ENCODE results near the gene GPR137C. TPM values are rescaled to one million over a fixed set of nuclear protein-coding genes. Genes with fewer than 3 reads are reported as not detected.

The GPR137C gene, protein sequence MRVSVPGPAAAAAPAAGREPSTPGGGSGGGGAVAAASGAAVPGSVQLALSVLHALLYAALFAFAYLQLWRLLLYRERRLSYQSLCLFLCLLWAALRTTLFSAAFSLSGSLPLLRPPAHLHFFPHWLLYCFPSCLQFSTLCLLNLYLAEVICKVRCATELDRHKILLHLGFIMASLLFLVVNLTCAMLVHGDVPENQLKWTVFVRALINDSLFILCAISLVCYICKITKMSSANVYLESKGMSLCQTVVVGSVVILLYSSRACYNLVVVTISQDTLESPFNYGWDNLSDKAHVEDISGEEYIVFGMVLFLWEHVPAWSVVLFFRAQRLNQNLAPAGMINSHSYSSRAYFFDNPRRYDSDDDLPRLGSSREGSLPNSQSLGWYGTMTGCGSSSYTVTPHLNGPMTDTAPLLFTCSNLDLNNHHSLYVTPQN
- 0.07 and 0.24 TPM in 2 replicates for total RNA-seq

DNA sequence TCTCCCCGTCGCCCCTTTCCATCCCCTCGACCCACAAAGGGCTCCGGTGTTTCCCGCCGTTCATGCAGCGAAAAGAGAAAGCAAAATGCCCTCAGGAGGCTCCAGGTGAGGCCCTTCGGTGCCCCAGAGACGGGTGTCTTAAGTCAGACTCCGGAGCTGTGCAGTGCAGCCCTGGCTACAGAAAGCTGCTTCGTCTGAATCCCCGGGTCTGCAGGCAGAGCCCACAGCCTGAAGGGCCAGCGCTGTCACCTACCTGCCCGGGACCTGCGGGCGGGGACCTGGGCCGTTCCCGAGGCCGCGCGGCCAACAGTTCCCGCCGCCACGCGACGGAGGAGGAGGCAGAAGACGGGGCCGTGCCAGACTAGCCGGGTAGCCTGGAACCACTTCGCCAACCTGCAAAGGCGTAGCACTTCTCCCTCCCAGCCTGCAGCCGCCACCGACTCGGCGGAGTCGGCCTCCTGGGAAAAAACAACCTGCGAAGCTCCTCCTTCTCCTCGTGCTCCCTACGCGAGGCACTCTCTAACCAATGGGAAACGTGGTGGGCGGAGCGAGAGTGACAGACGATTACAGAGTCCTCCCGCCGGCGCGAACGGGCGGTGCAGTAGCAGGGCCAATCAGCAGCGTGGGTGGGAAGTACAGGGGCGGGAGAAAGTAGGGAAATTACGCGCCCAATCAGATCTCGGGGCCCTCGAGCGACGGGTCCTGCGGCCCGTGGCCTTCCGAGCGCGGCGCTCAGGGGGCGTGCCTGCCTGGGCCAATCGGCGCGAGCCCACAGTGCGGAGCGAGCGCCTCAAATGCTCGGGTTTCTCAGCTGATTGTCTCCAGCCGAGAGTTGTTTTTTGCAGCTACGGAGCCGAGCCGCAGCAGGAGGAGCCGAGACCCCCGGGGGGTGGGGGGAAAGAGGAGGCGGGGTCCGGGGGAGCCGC lies at the start of gene GPR137C, which contains the start of gene TXNDC16:
TSS of gene GPR137C (plus strand) at position 774 of the 926 bp plus-strand sequence. CDS start 312 bp downstream, outside the sequence.
TSS of gene TXNDC16 (minus strand) at position 443 of the 926 bp plus-strand sequence. CDS start 8,948 bp downstream, outside the sequence.
- Mint-ChIP-seq H3K36me3 (ENCODE audit: low read depth) (peaks cover 5% of the 10 kb centered on the region), H3K4me3 (peak within 1 kb of the TSS; percentile 93), H3K27me3 (peaks cover 29% of the 10 kb centered on the region), H3K4me1 (peaks cover 29% of the 10 kb centered on the region), H3K9me3 (no peaks in the 10 kb centered on the region), H3K27ac (peak within 1 kb of the TSS; percentile 77)
- intact Hi-C loops (cut with micrococcal nuclease), result loop anchor here (1.0 to 10.0 kb wide), 11 partner anchors 90 to 1458 kb away; partner anchors contain the start of genes ERO1A, FRMD6, GNPNAT1 and PSMC6
- DNase-seq, result peak; percentile 100

DNA sequence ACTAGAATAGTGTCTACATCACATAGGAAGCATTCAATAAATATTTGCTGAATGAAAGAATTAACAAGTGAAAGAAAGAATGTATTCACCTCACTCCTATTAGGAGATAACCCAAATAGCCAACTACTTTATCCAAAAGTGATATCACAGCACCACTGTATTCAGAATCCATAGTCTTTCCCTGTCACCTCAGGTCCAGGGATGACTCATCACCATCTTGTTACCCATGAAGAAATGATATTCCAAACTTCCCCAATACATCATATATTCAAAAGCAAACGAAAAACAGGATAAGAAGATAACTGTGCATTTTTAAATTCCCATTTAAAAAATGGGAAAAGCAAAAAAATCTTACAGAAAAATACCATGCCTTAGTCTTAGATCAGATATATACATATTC lies 39.4 kb upstream of the GPR137C start:
- intact Hi-C loops (cut with micrococcal nuclease), result no loop called here
- H3K4me1 Mint-ChIP-seq, result no peaks in the 10 kb centered on the region

DNA sequence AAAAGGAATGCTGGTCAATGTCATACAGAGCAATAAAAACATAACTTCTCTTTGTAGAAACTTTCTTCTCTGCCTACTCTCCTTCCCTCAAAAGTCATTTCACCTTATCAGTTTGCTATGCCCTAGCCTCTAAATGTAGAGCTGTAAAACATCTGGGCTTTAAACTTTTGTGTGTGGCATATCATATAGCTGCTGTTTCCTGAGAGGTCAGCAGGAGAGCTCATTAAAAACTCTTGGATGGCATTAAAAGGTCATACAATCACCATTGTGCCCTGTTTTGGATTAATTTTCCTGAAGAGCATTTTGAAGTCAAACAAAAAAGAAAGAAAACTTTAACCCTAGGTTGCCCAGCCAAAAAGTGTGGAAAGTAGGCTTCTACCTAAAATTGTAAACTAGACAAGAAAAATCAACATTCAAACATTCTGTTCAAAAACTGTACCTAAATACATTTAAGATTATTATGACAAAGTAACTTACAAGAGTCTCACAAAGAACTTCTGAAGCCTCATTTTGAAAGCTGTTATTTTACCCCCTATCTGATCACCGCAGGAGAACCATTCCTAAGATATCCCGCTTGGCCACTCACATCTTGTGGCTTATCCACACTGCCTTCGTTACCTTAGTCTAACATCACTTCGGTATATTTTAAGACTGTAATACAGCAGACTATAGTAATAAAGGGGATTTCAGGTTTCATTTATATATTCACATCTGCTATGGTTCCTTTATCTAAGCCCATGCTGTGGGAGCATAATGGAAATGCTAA lies 38.4 kb upstream of the GPR137C start:
- H3K4me1 Mint-ChIP-seq, result no peaks in the 10 kb centered on the region
- no peaks in the 10 kb centered on the region for H3K9me3 Mint-ChIP-seq
- H3K36me3 Mint-ChIP-seq (ENCODE audit: low read depth), result peaks cover 4% of the 10 kb centered on the region
- intact Hi-C loops (cut with micrococcal nuclease), result no loop called here
- no peaks in the 10 kb centered on the region for H3K27me3 Mint-ChIP-seq
- H3K4me3 Mint-ChIP-seq, result no peak overlapping the region
- no peak for DNase-seq
- H3K27ac Mint-ChIP-seq, result no peak overlapping the region

More for the DNA sequence above, 39.4 kb upstream of the GPR137C start:
- H3K4me3 Mint-ChIP-seq, result no peak overlapping the region
- no peaks in the 10 kb centered on the region for H3K27me3 Mint-ChIP-seq
- H3K27ac Mint-ChIP-seq, result no peak overlapping the region
- H3K9me3 Mint-ChIP-seq, result no peaks in the 10 kb centered on the region
- peaks cover 12% of the 10 kb centered on the region for H3K36me3 Mint-ChIP-seq (ENCODE audit: low read depth)
- DNase-seq, result no peak

DNA sequence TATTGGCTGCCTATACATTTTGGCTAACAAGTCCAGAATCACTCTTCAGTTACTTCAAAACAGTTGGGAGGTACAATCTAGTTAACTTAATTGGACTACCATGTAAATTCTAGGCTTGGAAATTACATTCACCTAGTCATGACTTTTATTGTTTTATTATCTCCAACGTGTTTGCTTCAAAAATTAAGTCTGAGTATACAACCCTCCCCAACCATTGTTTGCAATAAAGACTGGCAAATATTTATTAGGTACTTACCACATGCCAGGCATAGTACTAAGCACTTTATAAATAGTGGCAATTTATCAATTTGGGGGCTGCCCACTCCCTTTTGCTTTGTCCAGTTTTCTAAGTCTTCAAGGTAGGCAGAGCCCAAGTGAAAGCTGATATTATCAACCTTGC lies 30.6 kb upstream of the GPR137C start:
- Mint-ChIP-seq H3K36me3 (ENCODE audit: low read depth) (peaks cover 4% of the 10 kb centered on the region), H3K9me3 (no peaks in the 10 kb centered on the region), H3K4me1 (no peaks in the 10 kb centered on the region), H3K27me3 (no peaks in the 10 kb centered on the region), H3K4me3 (no peak overlapping the region), H3K27ac (no peak overlapping the region)
- intact Hi-C loops (cut with micrococcal nuclease), result no loop called here
- no peak for DNase-seq

DNA sequence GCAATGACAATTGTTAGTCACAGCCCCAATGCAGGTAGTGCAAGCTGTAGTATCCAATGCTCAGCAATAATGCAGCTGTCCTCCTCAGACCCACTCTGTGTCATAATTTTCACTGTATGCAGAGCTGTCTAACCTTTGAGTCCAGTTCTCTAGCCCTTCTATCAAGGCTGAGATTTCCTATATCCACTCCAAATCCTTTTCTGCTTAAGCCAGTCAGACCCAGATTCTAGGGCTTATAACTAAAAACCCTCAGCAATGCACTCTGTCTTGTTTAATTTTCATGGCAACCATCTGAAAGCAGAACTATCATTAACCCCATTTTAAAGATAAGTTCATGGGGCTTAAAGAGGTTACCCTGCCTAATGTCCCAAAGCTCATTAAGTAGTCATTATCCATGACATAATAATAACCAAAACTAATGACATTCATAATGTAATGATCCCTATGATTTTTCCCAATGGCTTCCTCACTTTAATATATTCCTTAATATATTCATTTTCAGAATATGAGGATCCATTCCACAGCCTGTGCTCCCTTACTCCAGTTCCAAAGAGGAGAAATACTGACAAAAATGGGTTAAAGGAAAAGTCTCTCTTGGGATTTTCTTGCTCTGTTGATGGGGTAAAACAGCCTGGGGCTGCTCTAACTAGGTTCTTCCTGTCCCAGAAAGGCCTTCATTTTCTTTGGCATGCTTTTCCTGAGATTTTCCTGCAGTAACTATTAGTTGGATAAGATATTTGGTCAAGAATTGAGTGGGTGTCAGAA lies 29.9 kb upstream of the GPR137C start:
- no peak for DNase-seq
- intact Hi-C loops (cut with micrococcal nuclease), result no loop called here
- Mint-ChIP-seq H3K9me3 (no peaks in the 10 kb centered on the region), H3K27me3 (no peaks in the 10 kb centered on the region), H3K4me1 (no peaks in the 10 kb centered on the region), H3K36me3 (ENCODE audit: low read depth) (peaks cover 4% of the 10 kb centered on the region), H3K4me3 (no peak overlapping the region), H3K27ac (no peak overlapping the region)

DNA sequence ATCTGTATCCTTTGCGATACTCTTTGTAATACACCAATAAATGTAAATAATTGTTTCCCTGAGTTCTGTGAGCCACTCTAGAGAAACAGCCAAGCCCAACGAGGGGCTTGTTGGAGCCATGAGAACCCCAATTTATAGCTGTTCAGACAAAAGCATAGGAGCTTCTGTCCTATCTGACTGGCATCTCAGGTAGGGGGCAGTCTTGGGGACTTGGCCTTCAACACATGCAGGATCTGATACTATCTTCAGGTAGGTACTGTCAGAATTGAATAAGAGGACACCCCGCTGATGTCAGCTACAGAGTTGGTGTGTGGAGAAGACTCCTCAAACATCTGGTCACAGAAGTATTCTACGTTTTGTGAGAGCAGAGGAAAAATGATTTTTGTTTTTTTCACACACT lies 25.6 kb upstream of the GPR137C start:
- Mint-ChIP-seq H3K4me1 (peaks cover 3% of the 10 kb centered on the region), H3K27ac (no peak overlapping the region), H3K36me3 (ENCODE audit: low read depth) (peaks cover 7% of the 10 kb centered on the region), H3K9me3 (no peaks in the 10 kb centered on the region), H3K27me3 (no peaks in the 10 kb centered on the region), H3K4me3 (no peak overlapping the region)
- intact Hi-C loops (cut with micrococcal nuclease), result loop anchor here (5.0 kb wide), 1 partner anchor 785 kb away; no protein-coding TSS in a partner anchor
- DNase-seq, result peak; percentile 58

DNA sequence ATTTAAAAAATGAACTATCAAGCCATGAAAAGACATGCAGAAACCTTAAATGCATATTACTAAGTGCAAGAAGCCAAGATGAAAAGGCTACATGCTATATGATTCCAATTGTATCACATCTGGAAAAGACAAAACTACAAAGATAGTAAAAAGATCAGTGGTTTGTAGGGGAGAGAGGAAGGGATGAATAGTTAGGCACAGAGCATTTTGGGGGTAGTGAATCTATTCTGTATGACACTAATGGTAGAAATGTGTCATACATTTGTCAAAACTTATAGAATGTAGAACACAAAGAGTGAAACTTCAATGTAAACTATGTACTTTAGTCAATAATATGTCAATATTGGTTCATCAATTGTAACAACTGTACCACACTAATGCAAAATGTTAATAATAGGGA lies 21.2 kb upstream of the GPR137C start:
- H3K36me3 Mint-ChIP-seq (ENCODE audit: low read depth), result peaks cover 27% of the 10 kb centered on the region
- DNase-seq, result no peak

DNA sequence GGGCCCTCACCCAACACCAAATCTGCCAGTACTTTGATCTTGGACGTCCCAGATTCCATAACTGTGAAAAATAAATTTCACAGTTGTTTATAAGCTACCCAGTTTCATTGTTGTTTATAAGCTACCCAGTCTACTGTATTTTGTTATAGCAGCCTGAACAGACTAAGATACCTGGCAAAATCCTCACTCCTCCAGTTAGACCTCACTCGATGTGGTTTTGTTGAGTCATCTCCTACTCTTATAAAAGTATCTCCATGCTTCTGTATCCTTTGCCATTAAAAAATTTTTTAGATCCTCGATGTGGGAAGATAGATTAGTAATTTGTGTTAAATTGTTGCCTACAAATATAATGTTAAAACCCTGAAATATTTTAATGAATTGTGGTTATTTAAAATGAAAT lies 16.4 kb upstream of the GPR137C start:
- H3K4me3 Mint-ChIP-seq, result no peak overlapping the region
- no peaks in the 10 kb centered on the region for H3K9me3 Mint-ChIP-seq
- DNase-seq, result no peak
- H3K4me1 Mint-ChIP-seq, result peaks cover 5% of the 10 kb centered on the region
- peaks cover 42% of the 10 kb centered on the region for H3K36me3 Mint-ChIP-seq (ENCODE audit: low read depth)
- no peak overlapping the region for H3K27ac Mint-ChIP-seq
- no peaks in the 10 kb centered on the region for H3K27me3 Mint-ChIP-seq
- intact Hi-C loops (cut with micrococcal nuclease), result no loop called here

More for the DNA sequence above, 21.2 kb upstream of the GPR137C start:
- no peaks in the 10 kb centered on the region for H3K27me3 Mint-ChIP-seq
- no peaks in the 10 kb centered on the region for H3K9me3 Mint-ChIP-seq
- H3K4me1 Mint-ChIP-seq, result peaks cover 3% of the 10 kb centered on the region
- intact Hi-C loops (cut with micrococcal nuclease), result loop anchor here (2.0 kb wide), 1 partner anchor 19 kb away; no protein-coding TSS in a partner anchor
- H3K27ac Mint-ChIP-seq, result no peak overlapping the region
- no peak overlapping the region for H3K4me3 Mint-ChIP-seq

DNA sequence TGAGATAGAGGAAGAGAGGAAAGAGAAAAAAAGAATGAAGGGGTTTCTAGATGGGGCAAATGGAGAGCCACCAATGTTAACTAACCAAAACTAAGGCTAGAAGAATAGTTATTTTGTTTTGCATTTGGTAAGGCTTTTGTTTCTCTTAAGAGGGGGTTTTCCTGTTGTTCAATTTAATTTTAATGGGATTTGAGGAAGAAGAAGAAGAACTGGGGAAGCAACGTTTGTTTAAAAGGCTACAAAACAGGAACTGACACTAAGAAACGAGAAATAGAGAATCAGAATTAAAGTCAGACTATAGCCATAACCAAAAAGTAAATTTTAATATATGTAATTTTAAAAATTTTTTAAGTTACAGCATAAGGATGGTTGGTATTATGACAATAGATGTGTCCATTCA lies 14.0 kb upstream of the GPR137C start:
- DNase-seq, result no peak
- H3K4me3 Mint-ChIP-seq, result no peak overlapping the region
- intact Hi-C loops (cut with micrococcal nuclease), result no loop called here
- H3K27me3 Mint-ChIP-seq, result no peaks in the 10 kb centered on the region
- H3K4me1 Mint-ChIP-seq, result peaks cover 5% of the 10 kb centered on the region
- peaks cover 43% of the 10 kb centered on the region for H3K36me3 Mint-ChIP-seq (ENCODE audit: low read depth)
- no peaks in the 10 kb centered on the region for H3K9me3 Mint-ChIP-seq
- H3K27ac Mint-ChIP-seq, result no peak overlapping the region

DNA sequence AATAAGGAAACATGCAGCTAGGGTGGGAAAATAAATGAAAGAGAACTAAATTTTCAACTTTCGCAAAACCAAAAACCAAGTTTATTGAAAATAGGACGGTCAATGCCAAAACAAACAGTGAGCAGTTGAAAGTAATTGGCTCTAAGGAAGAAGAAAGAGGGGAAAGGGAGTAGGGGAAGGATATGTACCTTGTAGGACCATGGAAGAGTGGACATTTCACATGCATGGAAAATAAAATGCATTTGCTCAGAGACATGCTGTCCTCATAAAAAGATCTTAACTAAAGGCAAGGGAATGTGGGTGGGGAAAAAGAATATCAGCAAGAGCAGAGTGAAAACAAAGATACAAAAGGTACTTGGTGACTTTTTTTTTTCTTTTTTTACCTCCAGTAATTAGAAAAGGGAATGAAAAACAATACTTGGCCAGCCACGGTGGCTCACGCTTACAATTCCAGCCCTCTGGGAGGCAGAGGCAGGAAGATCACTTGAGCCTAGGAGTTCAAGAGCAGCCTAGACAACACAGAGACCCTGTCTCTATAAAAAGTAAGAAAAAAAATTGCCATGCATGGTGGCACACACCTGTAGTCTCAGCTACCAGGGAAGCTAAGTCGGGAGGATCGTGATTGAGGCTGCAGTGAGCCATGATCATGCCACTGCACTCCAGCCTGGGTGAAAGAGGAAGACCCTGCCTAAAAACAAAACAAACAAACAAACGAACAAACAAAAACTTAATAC lies 6.9 kb upstream of the GPR137C start:
- no peak for DNase-seq
- Mint-ChIP-seq H3K27ac (no peak overlapping the region), H3K9me3 (no peaks in the 10 kb centered on the region), H3K36me3 (ENCODE audit: low read depth) (peaks cover 11% of the 10 kb centered on the region), H3K4me3 (no peak overlapping the region), H3K4me1 (peaks cover 13% of the 10 kb centered on the region), H3K27me3 (no peaks in the 10 kb centered on the region)
- intact Hi-C loops (cut with micrococcal nuclease), result no loop called here

DNA sequence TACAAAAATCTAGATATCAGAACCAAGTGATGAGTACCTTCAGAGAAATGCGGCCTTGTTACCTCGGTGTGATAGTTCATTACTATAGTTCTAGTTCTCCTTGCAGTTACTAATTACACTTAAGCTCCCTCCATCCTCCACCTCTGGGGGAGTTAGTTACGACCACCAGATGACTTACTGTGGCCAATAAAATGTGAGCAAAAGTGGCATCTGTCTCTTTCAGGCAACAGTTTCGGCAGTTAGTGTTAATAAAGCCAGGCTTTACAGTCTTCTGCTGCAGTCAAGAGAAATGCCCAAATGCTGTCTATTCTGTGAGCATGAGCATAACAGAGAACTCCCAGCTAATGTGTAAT lies 6.3 kb upstream of the GPR137C start:
- no peak for DNase-seq
- Mint-ChIP-seq H3K4me3 (no peak overlapping the region), H3K36me3 (ENCODE audit: low read depth) (peaks cover 10% of the 10 kb centered on the region), H3K9me3 (no peaks in the 10 kb centered on the region), H3K27ac (no peak overlapping the region), H3K27me3 (no peaks in the 10 kb centered on the region), H3K4me1 (peaks cover 18% of the 10 kb centered on the region)
- intact Hi-C loops (cut with micrococcal nuclease), result no loop called here

DNA sequence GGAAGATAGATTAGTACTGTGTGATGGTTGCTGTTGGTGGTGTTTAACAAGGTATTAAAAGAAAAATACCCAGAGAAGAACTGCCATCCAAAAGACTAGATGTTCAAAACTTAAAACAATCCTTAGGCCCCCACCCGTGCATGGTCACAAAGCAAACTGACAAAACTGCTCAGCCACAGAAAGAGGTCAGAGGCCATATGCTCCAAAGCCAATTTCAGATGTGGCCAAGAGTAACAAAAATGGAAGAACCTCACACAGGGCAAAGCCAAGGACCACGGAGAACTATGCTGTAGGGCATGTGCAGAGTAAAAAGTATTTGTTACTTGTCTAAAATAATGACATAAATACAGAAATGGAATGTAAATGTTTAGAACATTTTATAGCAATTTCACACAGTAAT lies 5.6 kb upstream of the GPR137C start:
- H3K9me3 Mint-ChIP-seq, result no peaks in the 10 kb centered on the region
- intact Hi-C loops (cut with micrococcal nuclease), result no loop called here
- H3K4me1 Mint-ChIP-seq, result peaks cover 24% of the 10 kb centered on the region
- H3K27me3 Mint-ChIP-seq, result no peaks in the 10 kb centered on the region
- H3K36me3 Mint-ChIP-seq (ENCODE audit: low read depth), result peaks cover 10% of the 10 kb centered on the region
- DNase-seq, result no peak
- H3K27ac Mint-ChIP-seq, result no peak overlapping the region
- H3K4me3 Mint-ChIP-seq, result no peak overlapping the region
